IMR-90 (cell line): ENCODE measurements around the gene POLD3. TPM values are rescaled to one million over a fixed set of nuclear protein-coding genes. Genes with fewer than 3 reads are reported as not detected.

ENCODE experiments used
- ATAC-seq: fragments of 200-7000 bp; cut with Tn5 transposase; 2 replicates; pipeline ENCODE4 v1.9.1; 2020; ENCODE audit warnings: low read depth, mild to moderate bottlenecking, moderate library complexity
- BruUV-seq: library from RNA; stranded (reverse); fragments of 400-500 nt; replicated peaks from 2 replicates; lab custom pipeline; 2021; lab: Mats Ljungman, UMichigan
- CTCF ChIA-PET: fragments of 300-600 bp; formaldehyde crosslinking; extraction: SDS; loops from one replicate; lab custom pipeline; 2021; ENCODE audit warnings: antibody characterized with exemption; lab: Yijun Ruan, JAX
- POLR2A ChIA-PET: fragments of 300-600 bp; sonication (Branson Sonifier 250); formaldehyde crosslinking; loops from one replicate; lab custom pipeline; 2022; ENCODE audit warnings: antibody characterized with exemption; ENCODE audit not compliant: unreplicated experiment; lab: Charles Lee
- DNase-seq: peaks from one replicate; pipeline ENCODE4 v3.0.0; 2013
- H2AFZ ChIP-seq: replicated peaks from 2 replicates; pipeline ENCODE3; 2013; ENCODE audit warnings: low read length, mild to moderate bottlenecking; ENCODE audit not compliant: poor library complexity
- H2AK5ac ChIP-seq: 2 replicates; pipeline ENCODE4 v1.6.1; 2013; ENCODE audit warnings: low read depth, low read length, inconsistent platforms
- H2AK9ac ChIP-seq: replicated peaks from 2 replicates; pipeline ENCODE3; 2013; ENCODE audit warnings: mild to moderate bottlenecking, low read depth, low read length, moderate library complexity; ENCODE audit not compliant: poor library complexity
- H2BK120ac ChIP-seq: 2 replicates; pipeline ENCODE4 v1.6.1; 2013; ENCODE audit warnings: low read depth, low read length, inconsistent platforms
- H2BK15ac ChIP-seq: 3 replicates; pipeline ENCODE4 v1.6.1; 2013; ENCODE audit warnings: low read depth, low read length, inconsistent platforms
- H2BK20ac ChIP-seq: 2 replicates; pipeline ENCODE4 v1.6.1; 2013; ENCODE audit warnings: low read depth, mild to moderate bottlenecking, inconsistent platforms, low read length, moderate library complexity
- H2BK5ac ChIP-seq: 2 replicates; pipeline ENCODE4 v1.6.1; 2013; ENCODE audit warnings: mild to moderate bottlenecking, low read depth, low read length, inconsistent platforms; ENCODE audit not compliant: poor library complexity, severe bottlenecking
- H3K14ac ChIP-seq: replicated peaks from 2 replicates; pipeline ENCODE4 v1.6.1; 2013; ENCODE audit warnings: low read depth, low read length, inconsistent platforms
- H3K18ac ChIP-seq: 2 replicates; pipeline ENCODE4 v1.6.1; 2013; ENCODE audit warnings: low read depth, low read length, control low read depth
- H3K23ac ChIP-seq: 2 replicates; pipeline ENCODE4 v1.6.1; 2013; ENCODE audit warnings: low read depth, low read length, inconsistent platforms
- H3K27ac ChIP-seq: 2 replicates; pipeline ENCODE4 v1.5.1; 2013; ENCODE audit warnings: mild to moderate bottlenecking, control low read depth, low read length; ENCODE audit not compliant: insufficient read depth
- H3K27me3 ChIP-seq: 2 replicates; pipeline ENCODE4 v1.6.1; 2013; ENCODE audit warnings: low read length; ENCODE audit not compliant: control insufficient read depth, insufficient read depth
- H3K36me3 ChIP-seq: 2 replicates; pipeline ENCODE4 v1.6.1; 2013; ENCODE audit warnings: low read length, mixed read lengths; ENCODE audit not compliant: control insufficient read depth, insufficient read depth
- H3K4ac ChIP-seq: 2 replicates; pipeline ENCODE4 v1.6.1; 2013; ENCODE audit warnings: low read depth, low read length, inconsistent platforms
- H3K4me1 ChIP-seq: 2 replicates; pipeline ENCODE4 v1.6.1; 2013; ENCODE audit warnings: low read length, mixed read lengths; ENCODE audit not compliant: control insufficient read depth, insufficient read depth
- H3K4me2 ChIP-seq: 2 replicates; pipeline ENCODE4 v1.6.1; 2013; ENCODE audit warnings: low read depth, mild to moderate bottlenecking, control low read depth, low read length, moderate library complexity
- H3K4me3 ChIP-seq: 2 replicates; pipeline ENCODE4 v1.5.1; 2013; ENCODE audit warnings: low read depth, mild to moderate bottlenecking, control low read depth, low read length, moderate library complexity; ENCODE audit not compliant: insufficient read depth
- H3K56ac ChIP-seq: 2 replicates; pipeline ENCODE4 v1.6.1; 2013; ENCODE audit warnings: low read length, inconsistent platforms; ENCODE audit not compliant: insufficient read depth; ENCODE audit errors: extremely low read depth
- H3K79me1 ChIP-seq, 2 experiments: 2 replicates each; pipeline ENCODE4 v1.6.1; 2013; ENCODE audit warnings: low read length in 2 of 2, inconsistent platforms in 1 of 2, low read depth in 1 of 2
- H3K9ac ChIP-seq: 2 replicates; pipeline ENCODE4 v1.6.1; 2013; ENCODE audit warnings: low read depth, low read length, control low read depth
- H3K9me1 ChIP-seq: 2 replicates; pipeline ENCODE4 v1.6.1; 2013; ENCODE audit warnings: low read length, inconsistent platforms; ENCODE audit not compliant: insufficient read depth
- H3K9me3 ChIP-seq: 2 replicates; pipeline ENCODE4 v1.6.1; 2013; ENCODE audit warnings: low read length; ENCODE audit not compliant: control insufficient read depth, insufficient read depth
- H4K20me1 ChIP-seq: 2 replicates; pipeline ENCODE4 v1.6.1; 2013; ENCODE audit warnings: low read length, inconsistent platforms; ENCODE audit not compliant: insufficient read depth
- H4K5ac ChIP-seq: 2 replicates; pipeline ENCODE4 v1.6.1; 2013; ENCODE audit warnings: mild to moderate bottlenecking, low read depth, low read length, control low read depth
- H4K8ac ChIP-seq, 2 experiments: 2 replicates each; pipeline ENCODE4 v1.6.1; 2013; ENCODE audit warnings: low read depth in 2 of 2, low read length in 2 of 2, control low read depth in 1 of 2, inconsistent platforms in 1 of 2
- H4K91ac ChIP-seq: 2 replicates; pipeline ENCODE4 v1.6.1; 2013; ENCODE audit warnings: low read depth, low read length, inconsistent platforms; ENCODE audit not compliant: insufficient read depth
- CEBPB ChIP-seq: IDR thresholded peaks from 2 replicates; pipeline ENCODE4 v1.6.1; 2012; ENCODE audit warnings: low read depth, low read length, improper control_type of control experiment
- CTCF ChIP-seq: conservative IDR thresholded peaks from 2 replicates; pipeline ENCODE4 v1.5.1; 2012; ENCODE audit warnings: mild to moderate bottlenecking, low read depth, low read length, improper control_type of control experiment
- ELK1 ChIP-seq: fragments of 150-350 bp; IDR thresholded peaks from 2 replicates; pipeline ENCODE4 v1.6.1; 2016; ENCODE audit warnings: low read depth, mild to moderate bottlenecking, low read length, moderate library complexity, borderline replicate concordance
- FOS ChIP-seq: fragments of 150-350 bp; IDR thresholded peaks from 2 replicates; pipeline ENCODE4 v1.6.1; 2016; ENCODE audit warnings: low read depth, low read length
- MAZ ChIP-seq: IDR thresholded peaks from 2 replicates; pipeline ENCODE4 v1.6.1; 2012; ENCODE audit warnings: low read depth, mild to moderate bottlenecking, low read length, improper control_type of control experiment, moderate library complexity, borderline replicate concordance
- MXI1 ChIP-seq: IDR thresholded peaks from 2 replicates; pipeline ENCODE4 v1.6.1; 2012; ENCODE audit warnings: low read depth, mild to moderate bottlenecking, low read length, moderate library complexity, borderline replicate concordance
- NFE2L2 ChIP-seq: fragments of 150-350 bp; IDR thresholded peaks from 2 replicates; pipeline ENCODE4 v1.6.1; 2016; ENCODE audit warnings: low read depth, mild to moderate bottlenecking, low read length
- POLR2A ChIP-seq: IDR thresholded peaks from 2 replicates; pipeline ENCODE4 v1.6.1; 2012; ENCODE audit warnings: mild to moderate bottlenecking, low read depth, low read length
- RAD21 ChIP-seq: IDR thresholded peaks from 2 replicates; pipeline ENCODE4 v1.6.1; 2012; ENCODE audit warnings: low read length, improper control_type of control experiment
- RCOR1 ChIP-seq: IDR thresholded peaks from 2 replicates; pipeline ENCODE4 v1.6.1; 2012; ENCODE audit warnings: mild to moderate bottlenecking, low read length, improper control_type of control experiment; ENCODE audit not compliant: insufficient replicate concordance
- SMC3 ChIP-seq: fragments of 150-350 bp; IDR thresholded peaks from 2 replicates; pipeline ENCODE4 v1.6.1; 2016; ENCODE audit warnings: low read depth, mild to moderate bottlenecking, antibody characterized with exemption, low read length, moderate library complexity
- USF2 ChIP-seq: fragments of 150-350 bp; IDR thresholded peaks from 2 replicates; pipeline ENCODE4 v1.6.1; 2017; ENCODE audit warnings: mild to moderate bottlenecking, antibody characterized with exemption, low read length, low read depth
- WGBS, 2 experiments: methylation state at CpG; one replicate each; pipeline versions ENCODE4 v1.1.5 to v1.1.7; 2013; ENCODE audit warnings: missing lambda C conversion rate in 2 of 2; ENCODE audit not compliant: insufficient read length in 1 of 2; ENCODE audit errors: extremely low coverage in 2 of 2; 5-methylcytosine and 5-hydroxymethylcytosine counted together
- dilution Hi-C: fragments of 300-500 bp; cut with HindIII; formaldehyde crosslinking; loops from one replicate; pipeline ENCODE4 v1.14.3; 2018; ENCODE audit warnings: low sequenced_read_pairs; ENCODE audit not compliant: unreplicated experiment
- in situ Hi-C: fragments of 300-500 bp; cut with MboI; formaldehyde crosslinking; loops from 3 replicates; pipeline ENCODE4 v1.14.3; 2019; ENCODE audit warnings: low sequenced_read_pairs, inconsistent platforms, mixed read lengths
- intact Hi-C: fragments of 100-400 bp; cut with micrococcal nuclease; formaldehyde crosslinking; loops from 2 replicates; pipeline ENCODE4 v1.10.0; 2022
- polyA plus RNA-seq, 3 experiments: library from polyadenylated mRNA; depleted of rRNA; stranded (reverse); fragments of >200 nt; gene quantifications; 2 replicates each; pipeline ENCODE4 v1.2.3, GENCODE V29; 2012; ENCODE audit warnings: low replicate concordance in 1 of 3
- total RNA-seq: library from RNA; depleted of rRNA; stranded (reverse); fragments of >200 nt; gene quantifications from 2 replicates; pipeline ENCODE4 v1.2.3, GENCODE V29; 2012

POLD3 gene
- total and polyA plus RNA-seq, 2 of the 4 experiments (the other 2 are of a cell fraction): 9.1 to 9.2 TPM

GRCh38 chr11:74683941-74684481 is 91.6 kb downstream of the POLD3 start:
- no peak overlapping the region for H3K4me2 ChIP-seq
- H3K23ac ChIP-seq: no peak overlapping the region
- intact Hi-C loops: no loop called here
- BruUV-seq: no TSS peak
- POLR2A ChIA-PET: no interaction called here
- H3K9me3 ChIP-seq: peaks cover 3% of the 10 kb centered on the region; the same call in 1 of the 2 replicates
- H3K4me1 ChIP-seq: peaks cover 23% of the 10 kb centered on the region
- peak overlapping the region; percentile 0; the same call in 1 of the 3 replicates for H2BK15ac ChIP-seq
- no peak overlapping the region for H3K9ac ChIP-seq
- no peak overlapping the region for H4K91ac ChIP-seq
- peak overlapping the region; percentile 14 for H2AFZ ChIP-seq
- peaks cover 12% of the 10 kb centered on the region for H3K9me1 ChIP-seq
- H2AK5ac ChIP-seq: peak overlapping the region; percentile 40; the same call in 1 of the 2 replicates
- no peaks in the 10 kb centered on the region for H3K27me3 ChIP-seq
- H2BK20ac ChIP-seq: 0 out of 2 replicates have a peak overlapping the region, but pooled peaks have one; percentile 17
- 82% methylated on average over 9 of the region's 12 CpGs; no CpG with 5 or more reads in 1 of the 2 experiments for WGBS, 2 experiments
- no peaks in the 10 kb centered on the region for H3K36me3 ChIP-seq
- CTCF ChIA-PET: no interaction called here
- no peak overlapping the region for H3K56ac ChIP-seq
- ATAC-seq (peak; percentile 33; the same call in 1 of the 2 replicates), DNase-seq (peak; percentile 71)
- dilution Hi-C loops: no loop called here
- no peak for TF ChIP-seq ELK1
- no peak for TF ChIP-seq CTCF
- TF ChIP-seq POLR2A: no peak
- no peak for TF ChIP-seq MAZ
- TF ChIP-seq RAD21: no peak
- no peak for TF ChIP-seq FOS
- no peak for TF ChIP-seq SMC3
- no peak for TF ChIP-seq NFE2L2
- TF ChIP-seq CEBPB: no peak
- TF ChIP-seq USF2: no peak
- TF ChIP-seq MXI1: no peak
- no peak for TF ChIP-seq RCOR1
- H2AK9ac ChIP-seq: no peak overlapping the region
- H3K27ac ChIP-seq: no peak overlapping the region
- H4K8ac ChIP-seq: no peak overlapping the region; a peak in 1 of 4 replicates
- no peak overlapping the region for H2BK5ac ChIP-seq
- peak overlapping the region; percentile 30; the same call in 1 of the 2 replicates for H2BK120ac ChIP-seq
- H4K20me1 ChIP-seq: no peaks in the 10 kb centered on the region
- H3K79me1 ChIP-seq: no peaks in the 10 kb centered on the region
- peak overlapping the region; percentile 7 for H4K5ac ChIP-seq
- peak overlapping the region; percentile 45; the same call in 1 of the 2 replicates for H3K18ac ChIP-seq
- in situ Hi-C loops: no loop called here
- H3K14ac ChIP-seq: no peak overlapping the region
- no peak overlapping the region for H3K4me3 ChIP-seq
- peak overlapping the region; percentile 15; the same call in 1 of the 2 replicates for H3K4ac ChIP-seq
